ENCODE measurements around the gene OSBPL6.

OSBPL6 gene

DNA sequence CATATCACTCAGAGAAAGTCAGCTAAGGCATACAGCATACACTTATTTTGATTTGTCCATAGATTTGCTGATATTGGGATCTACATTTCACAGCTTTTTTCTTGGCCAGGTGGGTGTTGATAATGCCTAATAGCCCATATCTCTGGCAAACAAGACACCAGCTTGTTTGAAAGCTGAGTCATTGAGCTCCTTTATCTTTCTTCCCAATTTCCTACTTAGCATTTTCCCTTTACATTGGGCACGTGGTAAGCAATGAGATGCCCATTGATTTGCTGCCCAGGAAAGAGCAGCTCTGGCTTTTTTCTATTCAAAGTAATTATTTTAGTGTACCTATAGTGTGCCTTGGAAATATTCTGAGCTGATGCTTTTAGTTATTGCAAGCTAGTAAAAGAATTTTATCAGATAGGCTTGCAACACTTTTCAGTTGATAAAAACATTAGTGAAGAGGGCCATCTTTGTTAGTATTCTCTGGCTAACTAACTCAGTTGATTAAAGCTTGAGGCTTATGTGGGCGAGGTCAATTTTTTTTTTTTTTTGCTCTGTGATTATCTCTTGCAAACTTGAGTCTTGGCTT, 79.6 kb downstream of the OSBPL6 start:
- DNase-seq: no peak

DNA sequence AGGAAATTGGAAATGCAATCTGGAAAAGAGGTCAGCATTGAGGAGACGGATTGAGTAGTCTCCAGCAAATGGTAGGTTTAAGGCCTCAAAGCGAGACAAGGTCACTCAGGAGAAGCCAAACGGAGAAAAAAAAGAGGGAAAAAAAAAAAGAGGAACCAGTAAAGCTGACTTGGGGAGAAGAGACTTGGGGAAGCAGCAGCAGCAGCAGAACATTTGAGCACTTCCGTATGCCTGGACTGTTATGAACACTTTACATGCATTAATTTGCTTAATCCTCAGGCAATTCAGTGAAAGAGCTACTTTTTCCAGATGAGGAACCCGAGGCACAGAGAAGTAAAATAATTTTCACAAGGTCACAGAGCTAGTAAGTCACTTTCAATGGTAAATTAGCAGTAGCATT, 81.3 kb downstream of the OSBPL6 start:
- no peak for DNase-seq

DNA sequence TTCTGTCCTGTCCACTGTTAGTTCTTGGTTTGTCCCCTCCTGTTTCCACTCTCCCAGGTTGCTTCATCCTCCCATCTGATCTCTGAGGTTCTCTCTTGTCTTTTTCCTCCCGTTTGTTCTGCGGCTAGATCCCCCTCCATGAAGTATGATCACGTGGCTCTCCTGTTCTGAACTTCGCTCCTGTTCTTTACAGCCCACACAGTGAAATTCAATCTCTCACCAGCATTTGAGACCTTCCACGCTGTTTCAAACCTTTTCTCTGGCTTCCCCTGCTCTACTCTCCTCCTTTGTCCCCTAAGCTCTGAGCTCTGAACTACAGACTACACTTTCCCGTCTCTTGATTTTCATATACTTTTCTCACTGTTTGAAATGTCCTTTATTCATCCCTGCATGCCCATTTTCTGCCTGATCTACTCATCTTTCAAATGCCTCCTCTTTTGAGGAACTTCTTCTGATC, 83.5 kb downstream of the OSBPL6 start:
- no peak for DNase-seq

DNA sequence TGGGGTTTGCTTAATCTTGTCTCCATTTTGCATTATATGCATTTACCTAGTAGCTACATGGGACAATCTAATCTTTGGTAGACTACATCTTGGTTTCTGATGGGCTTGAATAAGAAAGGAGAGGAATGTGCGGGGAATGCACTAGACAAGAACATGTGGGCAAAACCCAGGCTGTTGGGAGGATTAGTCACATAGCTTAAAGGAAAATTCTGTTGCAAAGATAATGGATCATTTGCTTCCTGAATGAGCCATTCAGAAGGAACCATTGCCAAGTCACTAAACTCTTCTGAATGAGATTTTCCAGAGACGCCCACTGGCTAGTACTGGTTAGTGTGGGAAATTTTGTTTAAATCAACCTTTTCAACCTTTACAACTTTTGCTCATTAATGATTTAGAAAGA, 84.8 kb downstream of the OSBPL6 start:
- no peak for DNase-seq

DNA sequence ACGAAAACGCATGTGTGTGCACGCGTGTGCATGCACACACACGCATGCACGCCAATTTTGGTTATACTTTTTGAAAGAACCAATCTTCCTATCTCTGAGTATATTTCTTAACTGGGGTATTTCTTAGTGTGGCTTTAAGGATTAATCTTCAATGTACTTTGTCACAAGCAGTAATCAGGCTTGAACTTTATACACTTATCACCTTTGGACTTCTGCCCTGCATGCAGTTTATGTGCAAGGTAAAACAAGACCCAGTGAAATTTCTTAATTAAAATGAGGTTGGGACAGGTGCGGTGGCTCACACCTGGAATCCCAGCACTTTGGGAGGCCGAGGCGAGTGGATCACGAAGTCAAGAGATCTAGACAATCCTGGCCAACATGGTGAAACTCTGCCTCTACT, 85.3 kb downstream of the OSBPL6 start:
- DNase-seq: no peak

DNA sequence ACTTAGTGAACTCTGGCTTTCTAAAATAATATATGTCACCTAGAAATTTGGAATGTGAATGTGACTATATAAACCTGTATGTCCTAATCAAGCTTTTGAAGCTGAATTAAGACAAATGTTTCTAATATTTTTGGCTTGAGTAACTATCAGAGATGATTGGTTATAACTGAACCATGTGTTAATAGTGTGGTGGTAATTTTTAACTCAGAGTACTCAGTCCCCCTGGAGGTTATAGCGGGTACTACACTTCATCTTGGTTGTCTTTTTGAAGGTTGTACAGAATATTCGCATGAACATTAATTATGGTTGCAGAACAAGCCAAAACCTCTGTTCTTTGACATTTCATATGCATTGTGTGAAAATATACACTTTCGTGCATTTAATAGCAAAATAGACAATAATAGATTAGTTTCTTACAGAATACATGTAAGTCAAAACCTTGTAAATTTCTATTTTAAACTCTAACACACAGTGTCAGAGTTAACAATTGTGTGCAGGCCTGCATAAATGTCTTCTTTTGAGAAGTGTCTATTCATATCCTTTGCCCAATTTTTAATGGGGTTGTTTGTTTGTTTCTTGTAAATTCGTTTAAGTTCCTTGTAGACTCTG, 86.0 kb downstream of the OSBPL6 start:
- DNase-seq: peak in 1 of 14 donors; percentile 16

DNA sequence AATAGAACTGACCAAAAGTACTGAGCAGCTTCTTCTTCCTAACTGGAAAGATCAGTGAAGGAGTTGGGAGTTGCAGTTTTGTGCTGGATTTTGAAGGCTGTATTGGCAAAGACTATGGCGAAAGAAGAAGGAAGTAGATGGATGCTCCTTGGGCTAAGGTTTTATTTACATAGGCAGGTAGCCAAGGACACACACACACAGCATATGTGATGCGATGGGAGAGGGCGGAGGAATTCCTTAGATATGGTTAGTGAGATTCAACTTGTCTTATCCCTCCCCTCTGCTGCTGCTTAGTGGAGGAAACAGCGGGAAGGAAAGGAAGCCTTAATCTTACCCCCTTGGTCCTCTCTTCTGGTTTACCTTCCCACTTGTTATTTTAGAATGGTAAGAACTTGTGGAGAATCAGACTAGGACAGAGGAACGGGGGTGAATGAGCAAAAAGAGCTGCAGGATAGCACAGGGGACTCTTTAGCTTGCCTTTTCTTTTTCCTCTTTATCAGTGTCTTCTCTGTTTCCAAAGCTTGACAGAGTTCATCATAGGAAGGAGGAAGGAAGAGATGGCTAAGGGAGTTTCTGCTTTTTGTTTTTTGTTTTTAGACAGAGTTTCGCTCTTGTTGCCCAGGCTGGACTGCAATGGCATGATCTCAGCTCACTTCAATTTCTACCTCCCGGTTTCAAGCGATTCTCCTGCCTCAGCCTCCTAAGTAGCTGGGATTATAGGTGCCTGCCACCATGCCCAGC, 87.9 kb downstream of the OSBPL6 start:
- DNase-seq: no peak

DNA sequence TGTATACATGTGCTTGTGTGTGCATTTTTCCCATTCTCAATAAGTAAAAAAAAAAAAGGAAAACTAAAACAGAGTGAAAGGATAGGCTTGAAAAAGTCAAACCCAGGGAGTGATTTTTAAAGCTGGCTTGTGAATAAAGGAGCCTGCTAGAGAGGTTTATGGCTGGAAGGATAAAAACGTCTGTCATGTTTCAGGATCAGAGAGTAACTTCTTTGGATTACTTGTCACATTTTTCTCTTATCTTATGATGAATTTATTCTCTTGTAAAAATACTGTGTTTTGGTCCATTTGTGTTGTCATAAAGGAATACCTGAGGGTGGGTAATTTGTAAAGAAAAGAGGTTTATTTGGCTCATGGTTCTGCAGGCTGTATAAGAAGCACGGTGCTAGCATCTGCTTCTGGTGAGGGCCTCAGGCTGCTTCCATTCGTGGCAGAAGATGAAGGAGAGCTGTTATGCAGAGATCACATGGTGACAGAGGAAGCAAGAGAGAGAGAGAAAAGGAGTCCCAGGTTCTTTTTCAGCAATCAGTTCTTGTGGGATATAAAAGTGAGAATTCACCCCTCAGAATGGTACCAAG, 89.1 kb downstream of the OSBPL6 start:
- DNase-seq: no peak

DNA sequence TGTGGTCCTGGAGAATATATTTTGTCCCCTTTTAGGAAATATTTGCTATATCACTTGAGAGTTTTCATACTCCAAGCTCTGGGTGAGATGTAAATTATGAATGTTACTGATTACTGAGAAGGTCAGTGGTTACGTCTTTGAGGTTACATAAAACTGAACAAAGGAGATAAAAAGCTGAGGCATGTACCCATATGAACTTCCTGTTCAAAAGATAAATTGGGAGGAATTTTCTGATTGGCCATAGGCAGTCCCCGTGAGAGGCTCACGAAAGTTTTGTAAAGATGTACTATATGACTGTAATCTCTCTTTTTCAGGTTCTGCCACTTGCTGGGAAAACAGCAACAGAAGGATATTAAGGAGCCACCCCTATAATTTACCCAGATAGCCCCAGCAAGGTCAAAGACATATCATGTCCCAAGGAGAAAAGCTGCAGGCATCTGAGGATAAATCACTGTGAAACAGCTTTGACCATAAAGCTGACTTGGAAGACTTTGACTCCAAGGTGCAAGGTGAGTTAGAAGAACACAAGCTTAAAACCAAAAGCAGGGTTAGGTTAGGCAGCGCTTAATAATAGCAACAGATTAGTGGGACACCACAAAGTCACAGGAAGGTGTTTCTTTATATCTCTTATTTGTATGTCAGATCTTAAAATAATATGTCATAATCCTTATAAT, 90.4 kb downstream of the OSBPL6 start:
- DNase-seq: no peak

DNA sequence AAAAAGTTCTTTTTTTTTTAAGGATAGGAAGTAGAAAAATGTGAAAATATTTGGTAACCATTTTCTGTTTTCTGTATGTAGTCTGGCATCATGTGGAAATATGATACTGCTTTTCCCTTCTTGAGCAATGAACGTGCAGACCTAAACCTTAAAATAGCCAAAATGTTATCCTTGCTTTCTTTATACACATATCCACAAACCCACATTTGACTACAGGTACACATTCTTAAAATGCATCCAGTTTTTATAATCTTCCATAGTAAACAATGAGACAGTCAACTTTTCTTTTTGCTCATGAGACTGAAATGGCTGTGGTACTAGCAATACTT, 90.9 kb downstream of the OSBPL6 start:
- no peak for DNase-seq

DNA sequence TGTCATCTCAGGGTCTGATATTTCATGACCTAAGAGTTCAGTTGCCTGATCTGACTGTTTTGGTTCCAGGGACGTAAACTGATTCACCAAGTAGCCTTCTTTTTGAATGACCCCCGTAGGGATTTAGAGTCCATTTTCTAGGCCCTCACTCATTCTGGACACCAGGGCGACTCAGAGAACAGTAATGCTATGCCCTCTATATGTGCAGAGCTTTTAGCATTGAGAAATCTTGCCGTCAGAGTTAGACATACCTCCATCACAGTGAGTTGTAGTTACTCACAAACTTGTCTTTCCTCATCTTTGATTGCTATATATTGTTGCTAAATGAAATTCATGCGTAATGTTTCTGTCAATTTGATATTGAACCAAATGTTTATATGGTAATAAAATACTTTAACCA, 92.3 kb downstream of the OSBPL6 start:
- DNase-seq: no peak

DNA sequence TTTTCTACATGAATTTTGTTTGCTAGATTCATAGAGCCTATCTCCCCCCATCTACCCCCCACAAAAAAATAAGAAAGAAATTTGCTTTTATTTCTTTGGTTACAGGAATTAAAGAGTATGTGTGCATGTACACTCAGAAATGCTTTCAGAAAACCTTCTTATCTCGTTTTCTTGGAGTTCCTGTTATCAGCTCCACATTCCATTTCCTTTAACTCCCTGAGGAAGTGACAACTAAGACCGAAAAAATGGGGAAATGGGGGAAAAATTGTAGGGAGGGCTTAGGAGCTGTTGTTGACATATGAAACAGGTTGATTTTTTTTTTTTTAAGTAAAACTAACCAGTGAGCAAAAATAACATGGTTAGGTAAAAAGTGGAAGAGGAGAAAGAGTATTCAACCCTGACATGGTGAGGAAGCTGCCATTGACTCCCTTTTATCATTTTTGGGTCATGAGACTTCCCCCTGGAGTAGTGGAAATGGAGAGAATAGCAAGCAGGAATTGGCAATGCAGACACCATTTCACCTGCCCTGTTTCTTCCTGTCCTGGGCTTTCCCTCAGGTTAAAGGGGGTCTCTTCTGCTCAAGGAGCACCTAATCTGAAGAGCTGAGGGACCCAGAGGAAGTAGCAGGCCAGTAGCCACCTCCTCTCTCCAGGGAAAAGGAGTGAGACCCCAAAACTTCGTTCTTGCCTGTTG, 93.5 kb downstream of the OSBPL6 start:
- DNase-seq: no peak

DNA sequence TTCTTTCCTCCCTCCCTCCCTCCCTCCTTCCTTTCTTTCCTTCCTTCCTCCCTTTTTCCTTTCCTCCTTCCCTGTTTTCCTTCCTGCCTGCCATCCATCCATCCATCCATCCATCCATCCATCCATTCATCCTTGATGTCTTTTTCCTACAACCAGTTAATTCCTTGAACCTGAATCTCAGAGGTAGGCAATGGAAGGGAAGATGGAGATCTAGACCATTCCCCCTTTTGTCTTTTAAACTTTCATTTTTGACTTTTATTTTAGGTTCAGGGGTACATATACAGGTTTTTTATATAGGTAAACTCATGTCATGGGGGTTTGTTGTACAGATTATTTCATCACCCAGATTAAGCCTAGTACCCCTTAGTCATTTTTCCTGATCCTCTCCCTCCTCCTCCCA, 97.4 kb downstream of the OSBPL6 start:
- DNase-seq: no peak

DNA sequence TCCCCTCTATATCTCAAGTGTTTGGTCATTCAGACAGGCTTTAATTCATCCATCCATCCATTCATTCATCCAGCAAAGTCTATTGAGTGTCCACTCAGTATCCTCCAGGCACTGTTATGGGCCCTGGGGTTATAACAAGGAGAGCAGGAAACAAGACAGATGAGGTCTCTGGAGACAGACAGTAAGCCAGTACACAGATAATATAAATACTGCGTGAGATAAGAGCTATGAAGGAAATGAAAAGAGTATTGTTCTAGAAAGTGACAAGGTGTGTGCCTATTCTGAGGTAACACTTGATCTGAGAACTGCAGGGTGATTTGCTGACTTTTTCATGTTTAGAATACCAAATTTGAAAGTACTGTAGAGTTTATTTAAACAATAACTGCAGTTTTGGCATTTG, 98.3 kb downstream of the OSBPL6 start:
- no peak for DNase-seq

DNA sequence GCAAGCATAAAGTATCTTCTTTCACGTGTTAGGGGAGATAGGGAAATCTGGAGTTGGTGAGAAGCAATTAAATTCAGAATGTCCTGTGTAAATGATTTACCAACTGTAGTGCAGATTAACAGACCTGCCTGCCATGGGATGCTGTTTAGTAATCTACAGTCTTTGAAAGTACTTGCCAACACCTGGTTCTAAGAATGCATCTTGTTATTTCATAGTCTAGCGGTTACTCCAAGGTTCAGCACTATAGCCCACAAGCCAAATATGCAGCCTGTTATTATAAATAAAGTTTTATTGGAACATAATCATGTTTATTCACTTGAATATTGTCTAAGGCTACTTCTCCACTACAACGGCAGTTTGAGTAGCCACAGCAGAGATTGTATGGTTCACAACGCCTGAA, 100.8 kb downstream of the OSBPL6 start:
- DNase-seq: no peak

DNA sequence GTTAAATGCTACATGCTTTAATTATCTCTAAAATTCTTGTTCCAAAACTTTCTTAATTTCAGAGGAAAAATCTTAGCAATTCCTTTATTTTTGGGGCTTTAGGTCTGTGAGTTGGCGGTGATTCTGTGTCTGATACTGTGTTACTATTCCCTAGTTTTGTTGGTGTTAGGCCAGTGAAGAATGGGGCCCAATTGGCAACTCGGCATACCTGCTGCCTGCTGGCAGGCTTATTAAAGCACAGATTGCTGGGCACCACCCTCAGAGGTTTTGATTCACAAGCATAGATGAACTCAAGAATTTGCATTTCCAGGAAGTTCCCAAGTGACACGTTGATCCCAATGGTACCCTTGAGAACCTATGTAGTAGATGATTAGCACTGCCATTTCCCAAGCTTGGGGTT, 101.6 kb downstream of the OSBPL6 start:
- DNase-seq: peak in 2 of 14 donors; percentile 6 to 67

DNA sequence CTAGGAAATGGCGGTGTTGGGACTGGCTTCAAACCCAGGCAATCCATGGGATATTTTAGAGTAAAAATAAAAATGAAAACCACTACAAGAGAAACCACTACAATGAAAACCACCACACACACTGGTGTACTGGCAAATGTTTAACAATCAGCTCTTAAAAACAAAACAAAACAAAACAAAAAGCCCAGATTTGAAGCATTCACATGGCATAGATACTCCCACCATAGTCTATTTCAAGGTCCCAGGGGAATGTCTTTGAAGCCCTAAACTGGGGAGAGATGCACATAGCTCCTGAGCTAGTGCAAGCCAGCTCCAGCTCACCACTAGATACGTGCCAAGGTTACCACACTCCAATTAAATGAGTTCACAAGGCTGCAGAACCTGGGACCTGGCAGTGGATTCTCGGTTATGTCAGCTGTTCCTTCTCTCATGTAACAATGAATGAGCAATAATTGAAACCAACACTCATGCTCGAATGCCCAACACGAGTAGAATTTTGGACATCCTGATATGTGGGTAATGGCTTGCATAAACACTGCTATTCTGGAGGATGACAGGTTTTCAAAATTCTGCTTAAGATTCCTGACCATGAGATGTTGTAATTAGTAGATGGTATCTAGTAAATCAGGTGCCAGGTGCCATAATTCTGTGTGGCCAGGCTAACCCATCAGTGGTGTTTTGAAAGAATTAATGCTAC, 102.2 kb downstream of the OSBPL6 start:
- DNase-seq: peak in 1 of 14 donors; percentile 41

DNA sequence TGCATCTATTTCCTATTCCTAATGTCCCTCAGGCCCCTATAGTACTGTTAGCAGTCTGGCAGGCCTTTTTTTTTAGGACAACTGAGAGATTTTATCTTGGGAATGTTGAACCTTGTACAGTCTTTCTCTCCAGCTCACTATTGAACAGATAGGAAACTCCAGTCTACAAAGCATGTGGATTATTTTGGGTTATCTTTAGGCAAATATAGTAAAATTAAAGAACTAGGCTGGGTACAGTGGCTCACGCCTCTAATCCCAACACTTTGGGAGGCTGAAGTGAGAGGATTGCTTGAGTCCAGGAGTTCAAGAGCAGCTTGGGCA, 102.7 kb downstream of the OSBPL6 start:
- no peak for DNase-seq

DNA sequence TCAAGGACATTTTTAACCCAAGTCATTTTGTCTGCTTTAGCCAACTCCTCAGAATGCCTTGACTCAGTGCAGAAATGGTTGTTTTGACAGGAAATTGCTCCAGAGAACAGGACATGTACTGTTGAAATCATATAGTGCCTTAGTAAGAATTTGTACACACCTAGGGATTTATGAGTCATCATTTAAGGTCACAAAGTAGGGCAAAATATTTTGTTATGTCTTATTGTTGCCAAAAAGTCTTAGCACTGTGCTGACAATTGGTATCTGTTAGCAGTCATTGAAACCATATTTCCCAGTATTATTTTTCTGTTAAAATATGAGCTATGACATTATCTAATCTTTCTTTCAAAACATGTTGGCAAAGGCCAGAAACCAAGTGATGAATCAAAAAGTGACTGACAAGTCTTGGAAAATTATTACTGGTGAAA, 104.5 kb downstream of the OSBPL6 start:
- DNase-seq: no peak

DNA sequence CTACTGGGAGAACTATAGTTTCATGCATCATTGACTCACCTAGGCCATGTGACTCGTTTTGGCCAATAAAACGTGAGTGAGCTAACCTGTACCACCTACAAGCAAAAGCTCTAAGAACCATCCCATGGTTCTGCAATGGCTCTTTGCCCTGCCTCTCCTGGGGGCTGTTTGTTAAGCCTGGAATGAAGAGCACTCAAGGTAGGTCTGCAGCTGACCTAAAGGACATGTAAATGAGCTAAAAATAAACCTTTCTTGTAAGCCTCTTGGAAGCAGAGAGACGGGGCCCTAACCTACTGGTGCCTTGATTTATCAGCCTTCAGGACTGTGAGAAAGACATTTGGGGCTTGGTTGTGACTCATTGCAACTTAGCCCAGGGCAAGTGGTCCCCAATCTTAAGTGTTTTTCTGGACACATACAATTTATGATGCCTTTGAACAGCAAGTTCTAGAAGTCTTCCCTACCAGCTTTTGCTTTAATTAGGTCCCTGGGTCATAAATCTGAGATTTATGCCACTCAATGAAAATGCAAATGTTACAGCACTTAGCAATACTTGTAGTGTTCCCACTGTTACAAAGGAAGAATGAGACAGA, 107.4 kb downstream of the OSBPL6 start:
- no peak for DNase-seq

DNA sequence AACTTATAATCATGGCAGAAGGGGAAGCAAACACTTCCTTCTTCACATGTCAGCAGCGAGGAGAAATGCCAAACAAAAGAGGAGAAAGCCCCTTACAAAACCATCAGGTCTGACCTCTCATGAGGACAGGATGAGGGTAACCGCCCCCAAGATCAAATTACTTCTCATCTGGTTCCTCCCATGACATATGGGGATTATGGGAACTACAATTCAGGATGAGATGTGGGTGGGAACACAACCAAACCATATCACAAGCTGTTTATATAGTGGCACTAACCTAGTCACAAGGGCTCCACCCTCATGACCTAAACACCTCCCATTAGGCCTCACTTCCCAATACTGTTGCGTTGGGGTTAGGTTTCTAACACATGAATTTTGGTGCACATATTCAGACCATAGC, 110.0 kb downstream of the OSBPL6 start:
- DNase-seq: no peak
